DOHH2 (cell line): Measurements from ENCODE around the gene RMP24.

ENCODE experiments used
- EZH2phosphoT487 ChIP-seq: fragments of 200-600 bp; sonication (generic); IDR thresholded peaks from 2 replicates; pipeline ENCODE4 v1.6.1; 2017; ENCODE audit warnings: borderline replicate concordance, mild to moderate bottlenecking, antibody characterized with exemption, low read length, moderate library complexity, mixed read lengths
- TF ChIP-seq, protein P1 (sequence below): fragments of 200-600 bp; sonication (generic); IDR thresholded peaks from one replicate; pipeline ENCODE4 v1.5.1; 2014; ENCODE audit warnings: antibody characterized with exemption, mild to moderate bottlenecking, low read depth, low read length; ENCODE audit not compliant: poor library complexity, severe bottlenecking

DNA sequence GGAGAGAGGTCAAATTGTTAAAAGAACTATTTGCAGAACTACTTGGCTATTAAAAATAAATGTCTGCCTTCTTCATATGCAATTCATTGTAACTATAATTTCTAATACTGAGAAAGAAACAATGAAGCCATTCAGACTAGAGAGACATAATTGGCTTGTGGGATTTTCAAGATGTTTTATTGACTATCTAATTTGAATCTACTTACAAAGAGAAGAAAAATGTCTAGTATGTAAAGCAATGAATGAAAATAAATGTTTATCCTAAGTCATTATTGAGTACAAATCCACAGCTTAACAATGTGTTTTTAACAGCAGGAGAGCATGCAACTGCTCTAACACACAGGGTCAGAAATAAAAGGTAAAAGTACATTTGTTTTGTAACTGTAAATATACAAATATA is 19.2 kb downstream of the RMP24 start:
- TF ChIP-seq, protein P1, sequence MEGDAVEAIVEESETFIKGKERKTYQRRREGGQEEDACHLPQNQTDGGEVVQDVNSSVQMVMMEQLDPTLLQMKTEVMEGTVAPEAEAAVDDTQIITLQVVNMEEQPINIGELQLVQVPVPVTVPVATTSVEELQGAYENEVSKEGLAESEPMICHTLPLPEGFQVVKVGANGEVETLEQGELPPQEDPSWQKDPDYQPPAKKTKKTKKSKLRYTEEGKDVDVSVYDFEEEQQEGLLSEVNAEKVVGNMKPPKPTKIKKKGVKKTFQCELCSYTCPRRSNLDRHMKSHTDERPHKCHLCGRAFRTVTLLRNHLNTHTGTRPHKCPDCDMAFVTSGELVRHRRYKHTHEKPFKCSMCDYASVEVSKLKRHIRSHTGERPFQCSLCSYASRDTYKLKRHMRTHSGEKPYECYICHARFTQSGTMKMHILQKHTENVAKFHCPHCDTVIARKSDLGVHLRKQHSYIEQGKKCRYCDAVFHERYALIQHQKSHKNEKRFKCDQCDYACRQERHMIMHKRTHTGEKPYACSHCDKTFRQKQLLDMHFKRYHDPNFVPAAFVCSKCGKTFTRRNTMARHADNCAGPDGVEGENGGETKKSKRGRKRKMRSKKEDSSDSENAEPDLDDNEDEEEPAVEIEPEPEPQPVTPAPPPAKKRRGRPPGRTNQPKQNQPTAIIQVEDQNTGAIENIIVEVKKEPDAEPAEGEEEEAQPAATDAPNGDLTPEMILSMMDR = no peak
- no peak for TF ChIP-seq EZH2phosphoT487
